A673 (cell line): Measurements from ENCODE around the gene SUCLG2. TPM values are rescaled to one million over a fixed set of nuclear protein-coding genes. Genes with fewer than 3 reads are reported as not detected.
"Not testable (repeated sequence)": the region's sequence is repeated elsewhere in the genome, so short reads cannot be mapped to it uniquely, and the experiment has no call there.

Source experiments
- BruUV-seq: library from RNA; stranded (reverse); fragments of 400-500 nt; replicated peaks from 2 replicates; lab custom pipeline; 2021; lab: Mats Ljungman, UMichigan
- CTCF ChIA-PET: fragments of 300-600 bp; sonication (Branson Sonifier 250); formaldehyde crosslinking; loops from one replicate; lab custom pipeline; 2022; ENCODE audit warnings: antibody characterized with exemption; lab: Charles Lee
- POLR2A ChIA-PET: fragments of 300-600 bp; sonication (Branson Sonifier 250); formaldehyde crosslinking; loops from one replicate; lab custom pipeline; 2022; ENCODE audit warnings: antibody characterized with exemption; ENCODE audit not compliant: low non-redundant PET; lab: Charles Lee
- DNase-seq: peaks from one replicate; pipeline ENCODE4 v3.0.0-alpha.2; 2015; ENCODE audit warnings: low spot score
- H3K27ac ChIP-seq: fragments of 200-600 bp; sonication (generic); 2 replicates; pipeline ENCODE4 v1.5.1; 2016; ENCODE audit warnings: mixed run types, low read depth, mild to moderate bottlenecking, mixed read lengths, antibody characterized with exemption, low read length; ENCODE audit not compliant: poor library complexity, severe bottlenecking
- H3K27me3 ChIP-seq: fragments of 200-600 bp; sonication (generic); replicated peaks from 2 replicates; pipeline ENCODE4 v1.6.1; 2017; ENCODE audit warnings: mixed run types, low read depth, mild to moderate bottlenecking, mixed read lengths, antibody characterized with exemption, low read length; ENCODE audit not compliant: insufficient read depth, poor library complexity
- H3K36me3 ChIP-seq: fragments of 200-600 bp; sonication (generic); 2 replicates; pipeline ENCODE4 v1.6.1; 2016; ENCODE audit warnings: mixed run types, mild to moderate bottlenecking, mixed read lengths, antibody characterized with exemption, low read length; ENCODE audit not compliant: insufficient read depth, poor library complexity, severe bottlenecking
- H3K4me1 ChIP-seq: fragments of 200-600 bp; sonication (generic); 2 replicates; pipeline ENCODE4 v1.6.1; 2017; ENCODE audit warnings: mixed run types, mild to moderate bottlenecking, mixed read lengths, antibody characterized with exemption, low read length; ENCODE audit not compliant: insufficient read depth, poor library complexity, severe bottlenecking
- H3K4me3 ChIP-seq: fragments of 200-600 bp; sonication (generic); 2 replicates; pipeline ENCODE4 v1.5.1; 2016; ENCODE audit warnings: low read depth, mixed run types, mild to moderate bottlenecking, mixed read lengths, low read length; ENCODE audit not compliant: poor library complexity, severe bottlenecking
- H3K9me3 ChIP-seq: fragments of 200-600 bp; sonication (generic); 2 replicates; pipeline ENCODE4 v1.6.1; 2016; ENCODE audit warnings: mixed run types, low read depth, mild to moderate bottlenecking, mixed read lengths, antibody characterized with exemption, low read length; ENCODE audit not compliant: poor library complexity, severe bottlenecking
- CTCF ChIP-seq: fragments of 300-800, 200-600 bp; sonication (generic); conservative IDR thresholded peaks from 2 replicates; pipeline ENCODE4 v1.5.1; 2017; ENCODE audit warnings: low read depth, mild to moderate bottlenecking, antibody characterized with exemption, low read length, moderate library complexity, mixed read lengths
- EZH2 ChIP-seq: fragments of 200-600 bp; sonication (generic); IDR thresholded peaks from 2 replicates; pipeline ENCODE4 v1.6.1; 2017; ENCODE audit warnings: borderline replicate concordance, low read depth, mild to moderate bottlenecking, mixed read lengths, antibody characterized with exemption, low read length; ENCODE audit not compliant: poor library complexity, severe bottlenecking
- intact Hi-C: fragments of 100-400 bp; cut with micrococcal nuclease; formaldehyde crosslinking; loops from one replicate; pipeline ENCODE4 v1.10.0; 2022; ENCODE audit not compliant: unreplicated experiment
- total RNA-seq: library from RNA; stranded (reverse); gene quantifications from 2 replicates; pipeline ENCODE4 v1.2.3, GENCODE V29; 2021

The SUCLG2 gene
- total RNA-seq, 1 experiment from 2014 or later = 7.4 TPM

- intact Hi-C loops = no loop called here
- no peaks in the 10 kb centered on the region for H3K27me3 ChIP-seq
- POLR2A ChIA-PET = no interaction called here
- H3K27ac ChIP-seq = no peak overlapping the region
- TF ChIP-seq CTCF = no peak
- no peak for TF ChIP-seq EZH2
- no peaks in the 10 kb centered on the region for H3K36me3 ChIP-seq
- H3K4me3 ChIP-seq = no peak overlapping the region
- no peak for DNase-seq
- BruUV-seq = no TSS peak
- no peaks in the 10 kb centered on the region for H3K4me1 ChIP-seq
- CTCF ChIA-PET = no interaction called here
- no peaks in the 10 kb centered on the region for H3K9me3 ChIP-seq
Observed at GRCh38 chr3:67587811-67588210, 66.6 kb downstream of the SUCLG2 start.

GRCh38 chr3:67587301-67587700, 67.1 kb downstream of the SUCLG2 start:
- BruUV-seq = no TSS peak
- no peaks in the 10 kb centered on the region for H3K27me3 ChIP-seq
- H3K4me1 ChIP-seq = no peaks in the 10 kb centered on the region
- intact Hi-C loops = no loop called here
- TF ChIP-seq CTCF (no peak), EZH2 (no peak)
- no peak overlapping the region for H3K27ac ChIP-seq
- H3K36me3 ChIP-seq = no peaks in the 10 kb centered on the region
- POLR2A ChIA-PET = no interaction called here
- CTCF ChIA-PET = no interaction called here
- DNase-seq = no peak
- no peak overlapping the region for H3K4me3 ChIP-seq
- no peaks in the 10 kb centered on the region for H3K9me3 ChIP-seq

- CTCF ChIA-PET, H3K9me3 ChIP-seq, DNase-seq, H3K4me1 ChIP-seq, H3K27me3 ChIP-seq, intact Hi-C loops, H3K4me3 ChIP-seq, H3K36me3 ChIP-seq, H3K27ac ChIP-seq, BruUV-seq, POLR2A ChIA-PET: not testable (repeated sequence)
Observed at GRCh38 chr3:67584608-67585007, 69.8 kb downstream of the SUCLG2 start.

GRCh38 chr3:67580430-67581000, 73.9 kb downstream of the SUCLG2 start:
- intact Hi-C loops = no loop called here
- ChIA-PET POLR2A (no interaction called here), CTCF (no interaction called here)
- TF ChIP-seq CTCF = no peak
- Histone ChIP-seq H3K4me3 (no peak overlapping the region), H3K9me3 (no peaks in the 10 kb centered on the region), H3K4me1 (no peaks in the 10 kb centered on the region), H3K36me3 (no peaks in the 10 kb centered on the region), H3K27me3 (no peaks in the 10 kb centered on the region), H3K27ac (no peak overlapping the region)
- BruUV-seq = no TSS peak
- no peak for DNase-seq
